Measurements from ENCODE around the gene TNFSF12.

The TNFSF12 gene

GRCh38 chr17:7538891-7539545 lies 9.8 kb upstream of the TNFSF12 start:
- DNase-seq (ENCODE audit: low read depth), result no peak
- no peak overlapping the region for H3K4me3 ChIP-seq (ENCODE audit: control insufficient read depth, low read depth, low read length)
- TF ChIP-seq CTCF (IDR thresholded peaks at IDR 0.05; ENCODE audit: control insufficient read depth, insufficient read depth, low read depth, low read length, missing control alignments), result no peak

- TF ChIP-seq CTCF (IDR thresholded peaks at IDR 0.05; ENCODE audit: control insufficient read depth, insufficient read depth, low read depth, low read length, missing control alignments), result no peak
- no peak for DNase-seq (ENCODE audit: low read depth)
- H3K4me3 ChIP-seq (ENCODE audit: control insufficient read depth, low read depth, low read length), result no peak overlapping the region
These were observed 7.7 kb upstream of the TNFSF12 start for GRCh38 chr17:7541074-7541621.

- TF ChIP-seq CTCF (IDR thresholded peaks at IDR 0.05; ENCODE audit: control insufficient read depth, insufficient read depth, low read depth, low read length, missing control alignments), result no peak
- no peak overlapping the region for H3K4me3 ChIP-seq (ENCODE audit: control insufficient read depth, low read depth, low read length)
- no peak for DNase-seq (ENCODE audit: low read depth)
These were observed 3.9 kb upstream of the TNFSF12 start for GRCh38 chr17:7544911-7545310.

GRCh38 chr17:7549401-7550055 lies 670 bp downstream of the TNFSF12 start:
- no peak for DNase-seq (ENCODE audit: low read depth)
- peak overlapping the region; percentile 60 for H3K4me3 ChIP-seq (ENCODE audit: control insufficient read depth, low read depth, low read length)
- TF ChIP-seq CTCF (IDR thresholded peaks at IDR 0.05; ENCODE audit: control insufficient read depth, insufficient read depth, low read depth, low read length, missing control alignments), result no peak

- H3K4me3 ChIP-seq (ENCODE audit: control insufficient read depth, low read depth, low read length), result no peak overlapping the region
- no peak for DNase-seq (ENCODE audit: low read depth)
- no peak for TF ChIP-seq CTCF (IDR thresholded peaks at IDR 0.05; ENCODE audit: control insufficient read depth, insufficient read depth, low read depth, low read length, missing control alignments)
These were observed 1.5 kb downstream of the TNFSF12 start for GRCh38 chr17:7550344-7550743.

GRCh38 chr17:7551396-7551795 lies 2.5 kb downstream of the TNFSF12 start:
- no peak for TF ChIP-seq CTCF (IDR thresholded peaks at IDR 0.05; ENCODE audit: control insufficient read depth, insufficient read depth, low read depth, low read length, missing control alignments)
- H3K4me3 ChIP-seq (ENCODE audit: control insufficient read depth, low read depth, low read length), result no peak overlapping the region
- DNase-seq (ENCODE audit: low read depth), result no peak
